GM18502 (cell line): ENCODE measurements around the gene DIP2C.
"Not testable (repeated sequence)": the region's sequence is repeated elsewhere in the genome, so short reads cannot be mapped to it uniquely, and the experiment has no call there.

Experiments
- ATAC-seq: cut with Tn5 transposase; IDR thresholded peaks from one replicate; pipeline ENCODE4 v1.9.1; 2021; ENCODE audit warnings: mild to moderate bottlenecking; ENCODE audit not compliant: unreplicated experiment, poor library complexity

DIP2C gene

DNA sequence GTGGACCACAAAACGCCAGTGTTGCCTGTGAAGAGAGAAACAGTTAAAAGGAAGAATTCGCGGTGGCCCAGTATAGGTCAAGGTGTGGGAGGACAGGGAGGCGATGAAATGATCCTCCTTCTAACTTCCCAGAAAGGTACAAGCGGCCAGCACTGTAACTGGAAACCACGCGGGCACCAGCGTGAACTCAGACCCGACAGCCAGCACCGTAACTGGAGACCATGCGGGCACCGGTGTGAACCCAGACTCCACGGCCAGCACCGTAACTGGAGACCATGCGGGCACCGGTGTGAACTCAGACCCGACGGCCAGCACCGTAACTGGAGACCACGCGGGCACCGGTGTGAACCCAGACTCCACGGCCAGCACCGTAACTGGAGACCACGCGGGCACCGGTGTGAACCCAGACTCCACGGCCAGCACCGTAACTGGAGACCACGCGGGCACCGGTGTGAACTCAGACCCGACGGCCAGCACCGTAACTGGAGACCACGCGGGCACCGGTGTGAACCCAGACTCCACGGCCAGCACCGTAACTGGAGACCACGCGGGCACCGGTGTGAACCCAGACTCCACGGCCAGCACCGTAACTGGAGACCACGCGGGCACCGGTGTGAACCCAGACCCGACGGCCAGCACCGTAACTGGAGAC is 57.2 kb downstream of the DIP2C start:
- ATAC-seq: not testable (repeated sequence)

DNA sequence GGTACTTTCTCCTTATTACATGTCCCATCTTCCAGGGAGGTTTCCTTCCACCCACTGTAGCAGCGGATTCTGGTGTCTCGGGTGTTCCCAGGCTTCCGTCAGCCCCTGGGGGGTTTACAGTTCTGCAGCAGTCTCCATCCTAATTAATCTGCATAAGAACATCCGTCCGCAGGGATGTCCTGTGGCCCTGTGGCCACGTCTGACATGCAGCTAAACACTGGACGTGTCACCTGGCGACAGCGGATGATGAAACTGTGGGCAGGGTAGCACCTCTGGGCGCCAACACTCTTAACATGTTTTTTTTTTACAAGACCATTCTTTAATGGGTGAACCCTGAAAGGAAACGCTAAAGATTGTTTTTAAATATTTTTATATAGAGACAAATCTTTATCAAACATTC is 58.2 kb downstream of the DIP2C start:
- ATAC-seq: no peak

DNA sequence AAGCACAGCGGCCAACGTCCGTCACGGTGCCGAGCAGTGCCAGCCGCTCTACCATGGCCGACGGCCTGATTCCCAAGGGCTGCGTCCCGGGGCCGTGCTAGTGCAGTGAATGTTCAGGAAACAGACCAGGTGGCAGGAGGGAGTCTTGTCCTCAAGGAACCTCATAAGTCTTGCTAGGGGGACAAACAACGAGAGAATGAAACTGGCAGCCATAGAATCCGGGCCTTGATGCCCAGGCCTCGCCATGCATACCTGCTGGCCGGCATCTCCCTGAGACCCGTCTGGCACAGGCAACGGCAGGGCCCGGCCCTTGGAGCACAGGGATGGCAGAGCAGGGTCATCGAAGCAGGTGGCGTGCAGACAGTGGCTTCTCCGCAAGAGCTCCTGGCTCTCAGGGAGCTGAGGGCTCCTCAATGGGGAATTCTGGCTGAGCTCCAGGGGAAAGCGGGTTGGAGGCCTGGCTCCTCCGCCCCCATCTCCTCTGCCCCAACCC is 58.8 kb downstream of the DIP2C start:
- no peak for ATAC-seq

- no peak for ATAC-seq
Observed at GRCh38 chr10:629186-629998, 60.1 kb downstream of the DIP2C start.

- ATAC-seq: no peak
Observed at GRCh38 chr10:628386-629045, 61.0 kb downstream of the DIP2C start.

DNA sequence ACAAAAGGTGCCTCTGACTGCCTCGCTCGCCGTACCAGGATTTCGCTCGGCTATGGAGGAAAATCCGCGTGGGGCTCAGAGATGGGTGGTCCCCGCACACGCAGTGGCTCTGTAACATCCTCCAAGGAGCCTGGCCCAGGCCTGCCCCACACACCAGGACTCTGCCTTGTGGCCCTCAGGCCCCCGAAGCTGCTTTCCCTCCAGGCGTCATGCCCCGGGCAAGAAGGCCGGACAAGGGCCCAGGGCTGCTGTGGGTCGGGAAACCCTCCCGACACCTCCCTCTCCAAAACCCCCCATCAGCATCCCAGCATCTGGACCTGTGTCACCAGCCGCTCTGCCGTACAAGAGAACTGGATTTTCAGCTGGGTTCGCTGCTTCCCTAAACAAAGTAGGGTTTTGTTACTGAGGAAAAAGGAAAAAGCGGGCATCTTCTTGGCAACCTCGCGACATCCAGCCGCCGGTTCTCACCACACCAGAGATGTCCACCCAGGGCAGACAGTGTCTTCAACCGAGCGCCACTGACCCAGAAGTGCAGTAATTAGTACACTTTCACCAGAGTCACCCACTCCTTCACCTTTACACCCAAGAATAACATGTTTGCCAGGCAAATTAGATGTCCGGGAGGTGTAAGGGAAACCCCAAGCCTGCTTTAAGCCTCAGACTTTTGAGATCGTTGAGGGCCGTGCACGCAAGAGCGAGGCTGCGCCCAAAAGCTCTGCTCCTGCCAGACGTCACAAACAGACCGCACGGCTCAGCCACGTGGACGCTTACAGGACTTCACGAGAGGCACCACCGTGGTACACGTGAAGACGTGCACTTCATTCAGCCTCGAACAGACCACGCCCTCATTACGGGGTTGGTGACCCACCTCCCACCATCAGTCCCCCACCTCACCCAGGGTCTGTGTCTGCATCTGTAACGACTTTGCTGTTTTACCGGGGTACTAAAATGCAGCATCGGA is 62.2 kb downstream of the DIP2C start:
- no peak for ATAC-seq

GRCh38 chr10:625751-626711 is 63.4 kb downstream of the DIP2C start:
- no peak for ATAC-seq

GRCh38 chr10:625333-625696 is 64.2 kb downstream of the DIP2C start:
- ATAC-seq: no peak

- no peak for ATAC-seq
Observed at GRCh38 chr10:624605-625332, 64.7 kb downstream of the DIP2C start.

DNA sequence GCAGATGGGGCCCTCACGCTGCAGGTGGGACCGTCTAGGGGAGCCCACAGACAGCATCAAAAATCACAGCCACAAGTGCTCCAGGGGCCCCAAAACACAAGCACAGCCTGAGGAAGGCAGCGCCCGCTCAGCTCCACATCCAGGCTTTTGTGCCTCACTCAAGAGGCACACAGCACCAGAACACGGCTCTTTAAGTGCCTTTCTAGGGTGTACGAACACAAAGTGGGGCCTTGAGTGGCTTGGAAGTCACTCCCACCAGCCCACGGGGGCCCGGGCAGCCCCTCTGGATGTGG is 65.2 kb downstream of the DIP2C start:
- no peak for ATAC-seq

DNA sequence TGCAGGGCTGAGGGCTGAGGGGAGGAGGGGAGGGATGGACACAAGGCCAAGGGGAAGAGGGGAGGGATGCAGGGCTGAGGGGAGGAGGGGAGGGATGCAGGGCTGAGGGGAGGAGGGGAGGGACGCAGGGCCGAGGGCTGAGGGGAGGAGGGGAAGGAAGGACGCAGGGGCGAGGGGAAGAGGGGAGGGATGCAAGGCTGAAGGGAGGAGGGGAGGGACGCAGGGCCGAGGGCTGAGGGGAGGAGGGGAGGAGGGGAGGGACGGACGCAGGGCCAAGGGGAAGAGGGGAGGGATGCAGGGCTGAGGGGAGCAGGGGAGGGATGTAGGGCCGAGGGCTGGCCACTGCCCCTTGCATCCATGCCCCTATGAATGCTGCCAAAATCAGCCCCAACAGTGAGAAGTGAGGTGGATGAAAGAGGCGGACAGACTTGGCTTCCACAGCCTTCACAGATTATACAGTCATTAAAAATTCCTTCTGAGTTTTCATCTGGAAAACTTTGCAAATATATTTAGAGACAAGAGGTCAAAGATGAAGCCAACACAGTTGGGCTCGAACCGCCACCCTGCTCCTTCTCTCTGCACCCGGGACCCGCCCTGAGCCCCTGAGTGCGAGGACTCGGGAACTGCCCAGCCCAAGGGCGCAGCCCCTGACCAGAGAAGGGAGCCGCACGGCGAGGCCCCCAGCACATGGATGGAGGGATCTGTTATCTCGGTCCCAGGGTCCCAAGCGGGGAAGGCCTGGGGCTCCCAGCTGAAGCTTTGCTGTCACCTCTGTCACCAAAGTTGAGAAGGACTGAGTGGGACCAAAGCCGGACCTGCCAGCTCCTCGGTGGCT is 65.8 kb downstream of the DIP2C start:
- ATAC-seq: no peak

GRCh38 chr10:623014-623413 is 66.5 kb downstream of the DIP2C start:
- no peak for ATAC-seq

GRCh38 chr10:621981-622740 is 67.3 kb downstream of the DIP2C start:
- no peak for ATAC-seq

DNA sequence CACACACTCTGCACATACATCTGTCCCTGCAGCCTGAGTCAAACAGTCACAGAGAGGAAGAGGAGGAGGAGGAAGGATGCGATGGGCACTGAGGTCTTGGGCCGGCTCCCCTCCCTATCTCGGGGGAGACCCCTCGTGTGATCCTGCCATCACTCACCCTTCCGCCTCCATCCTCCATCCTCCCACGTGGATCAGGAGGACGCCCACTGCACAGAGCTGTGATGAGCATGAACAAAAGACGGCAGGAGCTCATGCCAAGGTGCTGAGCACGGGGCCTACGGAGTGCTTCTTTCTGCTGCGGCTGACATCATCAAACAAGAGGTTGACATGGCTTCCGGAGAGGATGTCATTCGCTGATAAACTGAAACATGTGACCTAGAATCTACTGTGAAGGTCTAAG is 68.0 kb downstream of the DIP2C start:
- ATAC-seq: no peak

DNA sequence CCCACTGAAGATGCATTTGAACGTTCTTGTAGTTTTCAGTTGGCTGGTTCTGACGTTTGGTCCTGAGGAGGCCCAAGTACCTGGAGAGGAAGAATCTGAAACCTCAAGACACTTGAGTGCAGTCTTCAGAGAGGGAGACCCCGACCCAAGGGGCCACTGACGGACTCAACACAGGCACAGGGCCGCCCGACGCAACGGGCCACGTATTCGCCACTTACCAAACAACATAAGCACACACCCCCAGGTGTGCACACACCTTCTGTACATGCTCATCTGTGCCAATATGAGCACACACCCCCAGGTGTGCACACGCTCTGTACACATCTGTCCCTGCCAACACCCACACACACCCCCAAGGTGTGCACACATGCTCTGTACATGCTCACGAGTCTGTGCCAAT is 68.5 kb downstream of the DIP2C start:
- ATAC-seq: no peak

DNA sequence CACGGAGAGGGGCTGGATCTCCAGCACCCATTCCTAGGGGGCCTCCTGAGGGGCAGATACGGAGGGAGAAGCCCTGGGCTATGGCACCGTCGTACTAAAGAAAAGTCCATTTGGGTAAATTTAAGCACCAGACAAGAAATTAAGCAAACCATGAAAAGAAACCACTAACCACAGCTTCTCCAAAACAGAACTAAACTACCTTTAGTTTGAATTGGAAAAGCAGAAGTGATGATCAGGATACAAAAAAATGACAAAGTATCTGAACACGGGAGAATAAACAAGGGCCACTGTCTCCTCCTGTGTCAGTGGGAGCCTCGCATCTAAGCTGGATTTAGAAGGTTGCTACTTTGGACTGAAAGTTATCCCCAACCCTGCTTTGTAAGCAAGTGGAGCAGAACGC is 69.1 kb downstream of the DIP2C start:
- no peak for ATAC-seq

DNA sequence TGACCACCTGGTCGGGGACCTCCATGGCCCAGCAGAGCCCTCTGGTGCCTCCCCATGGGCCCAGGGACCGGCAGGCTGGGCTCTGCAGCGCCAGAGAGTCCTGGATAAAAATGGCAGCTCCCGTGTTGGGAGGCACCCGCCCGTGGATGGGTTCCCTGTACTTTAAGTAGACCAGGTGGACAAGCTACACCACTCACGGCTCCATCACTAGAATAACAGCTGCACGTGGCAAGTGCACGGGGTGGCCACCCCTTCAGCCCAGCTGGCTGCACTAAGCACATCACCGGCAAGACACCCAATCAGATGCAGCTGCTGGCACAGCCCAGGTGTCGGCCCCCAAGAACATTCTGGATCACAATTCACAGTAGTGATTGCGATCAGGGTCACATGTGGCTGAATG is 69.8 kb downstream of the DIP2C start:
- no peak for ATAC-seq
